HEK293T (cell line): ENCODE data around the gene LRRFIP1.

Experiments used
- ARNT ChIP-seq: fragments of 450-650 bp; IDR thresholded peaks from 2 replicates; pipeline ENCODE4 v1.6.1; 2017; ENCODE audit warnings: mild to moderate bottlenecking
- BHLHE40 ChIP-seq: fragments of 450-650 bp; IDR thresholded peaks from 2 replicates; pipeline ENCODE4 v1.6.1; 2016; ENCODE audit warnings: mild to moderate bottlenecking, moderate library complexity, borderline replicate concordance
- ELF4 ChIP-seq: fragments of 450-650 bp; IDR thresholded peaks from 2 replicates; pipeline ENCODE4 v1.6.1; 2017; ENCODE audit warnings: antibody characterized with exemption
- FOXA1 ChIP-seq: fragments of 450-650 bp; IDR thresholded peaks from 2 replicates; pipeline ENCODE4 v1.6.1; 2016; ENCODE audit warnings: mild to moderate bottlenecking
- FOXK2 ChIP-seq: fragments of 450-650 bp; IDR thresholded peaks from 2 replicates; pipeline ENCODE4 v1.6.1; 2016; ENCODE audit warnings: mild to moderate bottlenecking
- FOXM1 ChIP-seq: fragments of 450-650 bp; IDR thresholded peaks from 2 replicates; pipeline ENCODE4 v1.6.1; 2017; ENCODE audit warnings: mild to moderate bottlenecking, borderline replicate concordance
- L3MBTL2 ChIP-seq: fragments of 450-650 bp; conservative IDR thresholded peaks from 2 replicates; pipeline ENCODE4 v1.6.1; 2016; ENCODE audit warnings: mild to moderate bottlenecking
- SP1 ChIP-seq: fragments of 450-650 bp; IDR thresholded peaks from 2 replicates; pipeline ENCODE4 v1.6.1; 2017
- SUZ12 ChIP-seq: fragments of 450-650 bp; IDR thresholded peaks from 2 replicates; pipeline ENCODE4 v1.6.1; 2016; ENCODE audit warnings: mild to moderate bottlenecking
- TARDBP ChIP-seq: fragments of 450-650 bp; IDR thresholded peaks from 2 replicates; pipeline ENCODE4 v1.6.1; 2016
- ZNF384 ChIP-seq: fragments of 450-650 bp; IDR thresholded peaks from 2 replicates; pipeline ENCODE4 v1.6.1; 2016

DNA sequence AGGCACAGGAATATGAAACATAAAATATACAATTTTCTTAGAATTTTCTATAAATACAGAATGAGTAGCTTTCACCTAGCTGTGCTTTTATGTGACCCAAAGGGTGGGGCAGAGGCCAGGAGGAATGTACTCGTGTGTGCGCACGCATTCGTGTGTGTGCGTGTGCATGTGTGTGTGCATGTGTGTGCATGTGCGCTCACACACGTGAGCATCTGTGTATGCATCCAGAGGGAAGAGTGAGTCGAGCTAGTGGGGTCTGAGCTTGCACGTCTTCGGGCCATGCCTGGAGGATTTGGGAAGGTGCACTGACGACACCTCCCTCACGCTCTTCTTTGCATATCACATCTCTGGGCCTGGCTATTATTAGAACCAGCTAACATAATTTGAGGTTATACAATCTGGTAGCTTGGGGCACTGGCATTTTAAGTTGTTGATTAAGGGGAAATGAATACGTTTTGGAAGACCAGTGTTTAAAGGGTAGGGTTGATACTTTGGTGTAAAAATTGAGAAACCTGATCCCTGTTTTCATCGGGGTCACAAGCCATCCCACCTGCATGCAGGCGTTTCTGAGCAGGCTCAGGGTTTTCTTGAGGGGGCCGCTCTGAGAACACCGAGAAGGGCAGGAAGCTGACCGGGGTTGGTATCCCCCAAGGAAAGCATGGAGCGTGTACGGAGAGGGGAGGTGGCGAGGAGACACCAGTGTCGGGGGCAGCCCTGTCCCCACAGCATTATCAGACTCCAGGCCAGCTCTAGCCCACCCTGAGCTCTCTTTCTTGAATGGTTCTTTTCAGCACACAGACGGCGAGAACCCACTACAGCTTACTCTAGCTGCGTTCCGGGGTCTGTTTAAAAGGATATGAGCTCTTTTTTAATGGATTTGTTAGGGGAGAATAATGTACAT, 85.3 kb downstream of the LRRFIP1 start:
- TF ChIP-seq TARDBP = no peak
- TF ChIP-seq FOXM1 = no peak
- TF ChIP-seq ZNF384 = no peak
- TF ChIP-seq L3MBTL2 = no peak
- TF ChIP-seq FOXK2 = no peak
- TF ChIP-seq SUZ12 = no peak
- no peak for TF ChIP-seq ELF4
- no peak for TF ChIP-seq SP1
- no peak for TF ChIP-seq BHLHE40
- no peak for TF ChIP-seq ARNT
- TF ChIP-seq FOXA1 = no peak
